DMS53 treated with DMSO at 0.1 percent for 48 hours (cell line): ENCODE measurements around the gene PRR5.
A peak's percentile ranks its signal among the peaks of the same experiment; 100 is the strongest.
"Not testable (repeated sequence)": the region's sequence is repeated elsewhere in the genome, so short reads cannot be mapped to it uniquely, and the experiment has no call there.

Source experiments
- DNase-seq: peaks from one replicate; lab custom pipeline; 2025; ENCODE audit not compliant: unreplicated experiment; lab: John Stamatoyannopoulos, UW

PRR5 gene, protein sequence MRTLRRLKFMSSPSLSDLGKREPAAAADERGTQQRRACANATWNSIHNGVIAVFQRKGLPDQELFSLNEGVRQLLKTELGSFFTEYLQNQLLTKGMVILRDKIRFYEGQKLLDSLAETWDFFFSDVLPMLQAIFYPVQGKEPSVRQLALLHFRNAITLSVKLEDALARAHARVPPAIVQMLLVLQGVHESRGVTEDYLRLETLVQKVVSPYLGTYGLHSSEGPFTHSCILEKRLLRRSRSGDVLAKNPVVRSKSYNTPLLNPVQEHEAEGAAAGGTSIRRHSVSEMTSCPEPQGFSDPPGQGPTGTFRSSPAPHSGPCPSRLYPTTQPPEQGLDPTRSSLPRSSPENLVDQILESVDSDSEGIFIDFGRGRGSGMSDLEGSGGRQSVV

DNA sequence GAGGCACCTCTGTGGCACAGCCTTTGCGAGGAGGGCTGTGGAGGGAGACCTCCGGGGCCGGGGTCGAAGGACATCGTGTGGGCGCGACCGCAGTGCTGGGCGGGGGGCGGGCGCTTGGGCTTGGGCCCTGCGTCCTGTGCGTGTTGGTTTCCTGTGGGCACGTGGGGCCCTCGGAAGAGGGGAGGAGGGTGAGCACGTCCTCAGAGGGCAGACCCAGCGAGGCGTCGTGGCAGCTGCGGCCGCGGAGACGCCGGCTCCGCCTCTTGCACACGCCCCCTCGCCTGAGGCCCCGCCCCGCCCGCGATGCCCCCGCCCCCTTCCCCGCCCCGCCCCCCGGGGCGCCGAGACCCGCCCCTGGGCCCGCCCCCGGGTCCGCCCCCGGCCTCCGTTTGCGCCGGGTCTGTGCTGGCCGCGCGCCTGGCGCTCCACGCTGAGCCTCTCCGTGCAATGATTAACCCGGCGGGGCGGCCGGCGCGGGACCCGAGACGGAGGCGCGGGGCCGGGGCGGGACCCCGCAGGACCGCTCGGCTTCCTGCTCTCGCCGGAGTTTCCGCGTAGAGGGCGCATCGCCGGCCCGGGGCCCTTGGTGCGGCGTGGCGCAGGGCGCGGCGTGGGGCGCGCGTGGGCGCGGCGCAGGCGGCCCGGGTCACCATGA is at the start of gene PRR5:
Gene PRR5 (plus strand): TSS at position 381 of the 655 bp plus-strand sequence. CDS start 271 bp downstream, at position 652.
- DNase-seq, result peak; percentile 66

DNA sequence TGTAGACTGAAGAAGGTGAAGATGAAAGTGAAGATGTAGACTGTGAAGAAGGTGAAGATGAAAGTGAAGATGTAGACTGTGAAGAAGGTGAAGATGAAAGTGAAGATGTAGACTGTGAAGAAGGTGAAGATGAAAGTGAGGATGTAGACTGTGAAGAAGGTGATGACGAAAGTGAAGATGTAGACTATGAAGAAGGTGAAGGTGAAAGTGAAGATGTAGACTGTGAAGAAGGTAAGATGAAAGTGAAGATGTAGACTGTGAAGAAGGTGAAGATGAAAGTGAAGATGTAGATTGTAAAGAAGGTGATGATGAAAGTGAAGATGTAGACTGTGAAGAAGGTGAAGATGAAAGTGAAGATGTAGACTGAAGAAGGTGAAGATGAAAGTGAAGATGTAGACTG is 49.1 kb upstream of the PRR5 start:
- not testable (repeated sequence) for DNase-seq

DNA sequence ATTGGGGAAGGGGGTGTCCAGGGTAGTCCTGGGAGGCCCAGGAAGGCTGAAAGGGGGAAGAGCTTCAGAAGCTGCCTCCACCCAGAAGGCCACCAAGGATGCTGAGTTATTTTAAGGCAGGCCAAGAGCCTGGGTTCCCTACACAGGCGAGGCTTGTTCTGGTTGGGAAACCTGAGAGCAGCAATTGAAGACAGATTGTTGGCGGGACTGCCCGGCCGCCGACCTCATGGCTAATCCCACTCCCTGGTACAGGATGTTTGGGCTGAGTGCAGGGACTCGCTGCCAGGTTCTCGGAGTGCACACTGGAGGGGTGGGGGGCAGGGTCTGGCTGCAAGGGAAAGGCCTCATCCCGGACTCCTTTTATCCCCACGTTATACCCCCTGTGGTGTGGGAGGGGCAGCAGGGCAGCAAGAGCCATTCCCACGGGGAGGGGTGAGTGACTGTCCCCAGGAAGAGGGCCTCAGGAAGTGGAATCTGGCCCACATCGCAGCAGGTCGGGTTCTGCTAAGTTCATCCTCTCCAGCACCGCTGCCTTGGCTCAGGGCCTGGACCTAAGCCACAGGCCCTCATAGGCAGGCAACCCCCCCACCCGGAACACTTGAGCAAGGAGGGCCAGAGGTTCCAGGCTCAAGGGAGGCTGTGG is 43.6 kb upstream of the PRR5 start:
- DNase-seq, result no peak

DNA sequence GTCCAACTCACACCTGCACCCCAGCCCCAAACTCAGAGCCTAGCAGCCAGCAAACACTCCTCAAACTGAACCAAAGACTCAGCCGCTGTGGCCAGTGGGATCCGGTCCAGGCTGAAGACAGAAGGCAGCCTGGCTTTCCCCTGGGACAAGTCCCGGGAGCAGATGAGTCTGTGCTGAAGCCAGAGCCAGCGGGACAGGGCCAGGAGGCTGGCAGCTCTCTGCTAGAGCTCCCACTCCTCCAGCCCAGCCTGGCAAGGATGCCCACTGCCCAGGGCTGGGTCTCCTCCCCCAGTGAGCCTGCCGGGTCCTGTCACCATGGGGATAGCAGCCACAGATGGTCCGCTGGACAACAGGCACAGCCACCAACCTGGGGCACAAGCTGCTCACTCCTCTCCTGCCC is 42.9 kb upstream of the PRR5 start:
- DNase-seq, result no peak

DNA sequence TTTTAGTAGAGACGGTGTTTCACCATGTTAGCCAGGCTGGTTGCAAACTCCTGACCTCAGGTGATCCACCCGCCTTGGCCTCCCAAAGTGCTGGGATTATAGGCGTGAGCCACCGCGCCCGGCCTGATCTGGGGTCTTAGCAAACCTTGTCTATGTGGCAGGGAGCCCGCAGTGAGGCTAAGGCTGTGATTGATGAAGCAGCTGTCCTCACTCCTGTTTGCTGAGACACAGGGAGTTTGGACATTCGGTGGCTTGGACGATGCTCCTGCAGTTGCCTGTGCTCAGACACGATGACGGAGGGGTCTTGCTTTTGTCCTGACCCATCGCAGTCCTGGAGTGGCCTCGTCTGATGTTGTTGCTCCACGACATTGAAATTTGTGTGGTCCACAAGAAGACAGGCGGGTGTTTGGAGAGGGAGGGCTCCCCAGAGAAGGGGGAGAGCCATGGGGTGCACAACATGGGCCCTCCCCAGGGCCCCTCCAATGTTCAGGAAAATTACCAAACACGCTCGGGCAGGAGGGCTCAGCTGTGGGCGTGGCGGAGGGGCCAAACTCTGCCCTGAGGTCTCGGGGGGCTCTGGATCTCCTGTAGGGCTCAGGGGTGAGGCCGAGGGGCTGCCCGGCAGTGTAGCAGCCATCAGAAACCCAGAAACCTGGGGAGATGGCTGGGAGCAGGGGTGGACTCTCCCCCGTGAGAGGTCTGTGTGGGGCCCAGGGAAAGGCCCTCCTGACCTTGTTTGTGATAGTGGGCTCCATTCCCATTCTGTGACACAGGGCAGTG is 41.8 kb upstream of the PRR5 start:
- DNase-seq, result no peak

DNA sequence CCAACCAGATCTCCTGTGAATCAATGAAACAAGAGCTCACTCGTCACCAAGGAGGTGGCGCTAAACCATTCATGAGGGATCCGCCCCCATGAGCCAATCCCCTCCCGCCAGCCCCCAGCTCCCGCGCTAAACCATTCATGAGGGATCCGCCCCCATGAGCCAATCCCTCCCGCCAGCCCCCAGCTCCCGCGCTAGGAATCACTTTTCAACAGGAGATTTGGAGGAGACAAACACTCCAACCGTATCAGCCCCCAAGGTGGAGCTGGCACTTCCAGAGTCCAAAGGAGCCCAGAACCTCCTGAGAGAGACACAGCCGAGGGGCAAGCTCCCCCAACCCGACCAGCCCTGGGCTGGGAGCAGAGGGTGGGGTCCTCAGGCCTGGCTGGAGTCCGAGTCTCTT is 40.9 kb upstream of the PRR5 start:
- DNase-seq, result no peak

DNA sequence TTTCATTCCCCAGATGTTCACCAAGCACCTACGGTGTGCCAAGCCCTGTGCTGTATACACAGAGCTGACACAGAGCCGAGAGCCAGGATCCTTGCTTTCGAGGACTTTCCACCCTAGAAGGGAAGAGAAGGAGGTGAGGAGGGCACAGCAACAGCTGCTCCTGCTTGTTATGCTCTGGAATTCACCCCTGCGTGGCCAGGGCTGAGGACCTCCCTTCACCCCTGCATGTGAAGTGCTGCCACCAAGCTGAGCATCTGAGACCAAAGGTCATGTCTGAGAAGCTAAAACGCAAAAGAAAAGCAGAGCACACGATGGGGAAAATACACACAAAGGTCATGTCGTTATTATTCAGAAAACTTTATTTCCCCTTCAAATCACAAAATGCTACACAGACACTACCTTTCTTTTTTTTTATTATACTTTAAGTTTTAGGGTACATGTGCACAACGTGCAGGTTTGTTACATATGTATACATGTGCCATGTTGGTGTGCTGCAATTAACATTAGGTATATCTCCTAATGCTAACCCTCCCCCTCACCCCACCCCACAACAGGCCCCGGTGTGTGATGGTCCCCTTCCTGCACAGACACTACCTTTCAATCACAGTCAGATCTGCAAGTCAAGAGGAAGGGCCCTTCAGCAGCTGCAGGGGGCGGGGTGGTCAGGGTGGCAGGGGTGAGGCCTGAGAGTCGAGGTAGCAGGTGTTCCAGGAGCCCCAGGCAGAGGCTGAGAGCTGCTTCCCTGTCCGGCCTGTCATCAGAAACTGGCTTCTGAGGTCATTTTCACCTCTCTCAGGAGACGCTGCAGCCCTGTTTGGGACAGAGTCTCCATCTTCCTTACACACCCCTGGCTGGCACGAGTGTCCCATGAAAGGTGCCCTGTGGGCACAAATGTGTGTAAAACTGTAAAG is 40.1 kb upstream of the PRR5 start:
- no peak for DNase-seq

DNA sequence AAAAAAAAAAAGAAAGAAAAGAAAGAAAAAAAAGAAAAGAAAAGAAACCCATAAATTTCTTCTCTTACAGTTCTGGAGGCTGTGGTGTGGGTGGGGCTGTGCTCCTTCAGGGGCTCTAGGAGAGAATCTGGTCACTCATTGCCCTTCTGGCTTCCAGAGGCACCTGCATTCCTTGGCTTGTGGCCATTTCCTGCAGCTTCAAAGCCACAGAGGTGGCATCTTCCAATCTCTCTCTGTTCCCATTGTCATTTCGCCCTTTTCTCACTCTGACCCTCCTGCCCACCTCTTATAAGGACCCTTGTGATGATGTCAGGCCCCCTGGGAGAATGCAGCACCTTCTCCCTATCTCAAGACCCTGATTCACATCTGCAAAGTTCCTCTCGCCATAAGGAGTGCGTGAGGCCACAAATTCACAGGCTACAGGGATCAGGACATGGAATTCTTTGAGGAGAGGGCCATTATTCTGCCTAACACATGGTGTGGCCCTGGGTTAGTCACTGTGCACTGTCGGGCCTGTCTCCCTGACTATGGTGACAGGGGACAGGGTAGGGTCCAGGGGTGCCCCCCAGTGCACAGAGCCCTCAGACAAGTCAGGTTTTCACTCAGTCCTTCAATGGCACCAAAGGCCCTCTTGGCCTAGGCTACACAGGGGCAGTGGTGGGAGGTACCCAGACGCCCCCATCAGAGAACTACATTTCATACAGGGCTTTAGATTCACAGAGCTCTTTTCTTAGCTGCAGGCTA is 38.6 kb upstream of the PRR5 start:
- no peak for DNase-seq

DNA sequence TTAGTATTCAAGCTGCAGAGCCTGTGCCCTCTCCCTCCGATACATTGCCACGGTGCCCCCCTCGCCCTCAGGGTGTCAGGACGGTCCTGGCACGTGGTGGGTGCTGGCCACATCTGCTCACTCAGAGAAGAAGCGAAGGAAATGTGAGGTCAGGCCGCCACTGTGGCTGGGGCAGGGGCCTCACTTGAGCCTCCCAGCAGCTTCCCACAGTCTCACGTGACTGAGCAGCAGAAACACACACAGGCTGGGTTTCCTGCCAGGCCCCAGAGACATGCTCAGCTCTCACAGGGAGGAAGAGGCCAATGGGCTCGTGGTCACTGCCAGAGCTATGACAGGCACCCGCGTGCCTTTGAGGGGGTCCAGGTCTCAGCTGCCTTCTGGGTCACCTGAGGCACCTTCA is 37.9 kb upstream of the PRR5 start:
- DNase-seq, result no peak

DNA sequence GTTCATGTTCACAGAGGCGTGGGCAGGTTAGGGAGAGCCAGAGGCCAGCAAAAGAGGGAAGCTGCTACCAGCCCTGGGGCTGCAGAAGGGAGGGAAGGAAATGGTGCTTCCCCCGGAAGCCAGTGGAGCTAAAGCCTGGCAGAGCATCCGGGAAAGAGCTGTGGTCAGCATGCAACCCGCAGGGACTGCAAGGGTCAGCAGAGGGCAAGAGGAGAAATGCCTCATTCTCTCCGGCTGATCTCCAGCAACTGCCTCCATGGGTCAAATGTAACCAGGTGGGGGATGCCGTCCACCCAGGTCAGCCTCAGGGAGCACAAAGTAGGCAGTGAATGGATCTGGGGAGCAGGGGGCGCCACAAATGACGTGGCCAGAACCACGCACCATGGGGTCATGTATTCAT is 36.9 kb upstream of the PRR5 start:
- DNase-seq, result no peak

DNA sequence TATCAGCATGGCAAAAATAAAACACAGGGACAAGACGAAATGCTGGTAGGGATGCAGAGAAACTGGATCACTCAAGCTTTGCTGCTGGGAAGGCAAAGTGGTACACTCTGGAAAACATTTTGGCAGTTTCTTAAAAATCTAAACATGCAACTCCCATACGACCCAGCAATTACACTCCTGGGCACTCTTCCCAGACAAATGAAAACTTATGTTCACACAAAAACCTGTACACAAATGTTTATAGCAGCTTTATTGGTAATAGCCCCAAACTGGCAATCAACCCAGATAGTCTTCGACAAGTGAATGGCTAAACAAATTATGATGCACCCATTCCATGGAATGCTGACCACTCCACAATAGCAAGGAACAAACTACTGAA is 35.8 kb upstream of the PRR5 start:
- DNase-seq, result no peak

DNA sequence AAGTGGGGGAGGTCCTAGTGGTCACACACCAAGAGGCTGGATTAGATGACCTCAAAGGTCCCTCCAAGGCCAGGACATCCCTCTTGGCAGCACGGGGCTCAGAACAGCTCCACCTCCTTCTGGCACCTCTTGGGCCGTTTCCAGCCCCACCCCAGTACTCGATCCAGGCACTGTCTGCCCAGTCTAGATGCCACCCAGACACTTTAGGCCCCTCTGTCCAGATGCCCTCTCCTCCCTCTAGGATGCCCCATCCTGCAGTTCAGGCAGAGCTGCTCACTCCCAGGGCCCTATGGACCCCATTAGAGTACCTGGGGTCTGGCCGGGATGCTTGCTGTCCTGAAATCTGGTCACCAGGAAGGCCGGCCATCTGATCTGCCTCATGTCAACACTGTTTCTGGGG is 34.7 kb upstream of the PRR5 start:
- DNase-seq, result no peak

DNA sequence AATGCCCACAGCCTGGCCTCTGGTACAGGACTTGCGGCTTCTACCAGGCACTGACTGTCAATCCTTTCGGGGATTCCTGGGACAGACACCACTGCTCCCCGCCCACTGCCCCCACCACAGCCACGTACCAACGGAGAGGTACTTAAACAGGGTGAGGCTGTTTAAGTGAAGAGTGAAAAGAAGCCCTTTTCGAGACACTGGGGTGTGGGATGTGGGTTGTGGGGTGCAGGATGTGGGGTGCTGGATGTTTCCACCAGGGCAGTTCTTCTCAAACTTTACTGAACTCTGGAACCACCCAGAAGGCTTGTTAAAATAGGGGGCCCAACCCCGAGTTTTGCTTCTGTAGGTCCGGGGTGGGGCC is 34.2 kb upstream of the PRR5 start:
- no peak for DNase-seq

DNA sequence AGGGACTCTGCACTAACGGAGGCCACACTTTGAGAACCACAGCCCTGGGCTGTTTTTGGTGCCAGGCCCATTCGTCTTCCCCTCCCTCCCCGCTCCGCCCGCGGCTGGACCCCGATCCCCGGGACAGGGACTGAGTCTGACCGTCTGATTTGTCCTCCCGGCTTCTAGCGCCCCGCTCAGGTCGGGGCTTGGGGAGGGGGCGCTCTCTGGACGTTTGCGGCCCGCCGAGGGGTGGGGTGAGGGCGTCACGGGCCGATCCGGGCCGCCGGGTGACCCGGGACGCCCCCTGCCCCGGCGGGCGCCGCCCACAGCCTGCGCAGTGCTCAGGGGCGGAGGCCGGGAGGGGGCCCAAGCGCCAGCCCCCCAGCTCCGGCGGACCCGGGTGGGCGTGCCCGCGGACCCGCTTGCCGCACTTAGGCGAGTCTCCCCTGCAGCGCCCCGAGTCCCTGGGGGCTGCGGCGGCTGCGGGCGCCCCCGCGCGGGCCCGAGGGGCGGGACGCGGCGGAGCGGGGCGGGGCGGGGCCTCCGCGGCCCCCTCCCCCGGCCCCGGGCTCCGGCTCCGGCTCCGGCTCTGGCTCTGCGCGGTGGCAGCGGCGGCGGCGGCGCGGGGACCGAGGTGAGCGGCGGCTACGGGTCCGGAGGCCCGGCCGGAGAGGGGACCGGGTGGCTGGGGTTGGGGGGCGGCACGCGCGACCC is 33.7 kb upstream of the PRR5 start:
- DNase-seq, result no peak

DNA sequence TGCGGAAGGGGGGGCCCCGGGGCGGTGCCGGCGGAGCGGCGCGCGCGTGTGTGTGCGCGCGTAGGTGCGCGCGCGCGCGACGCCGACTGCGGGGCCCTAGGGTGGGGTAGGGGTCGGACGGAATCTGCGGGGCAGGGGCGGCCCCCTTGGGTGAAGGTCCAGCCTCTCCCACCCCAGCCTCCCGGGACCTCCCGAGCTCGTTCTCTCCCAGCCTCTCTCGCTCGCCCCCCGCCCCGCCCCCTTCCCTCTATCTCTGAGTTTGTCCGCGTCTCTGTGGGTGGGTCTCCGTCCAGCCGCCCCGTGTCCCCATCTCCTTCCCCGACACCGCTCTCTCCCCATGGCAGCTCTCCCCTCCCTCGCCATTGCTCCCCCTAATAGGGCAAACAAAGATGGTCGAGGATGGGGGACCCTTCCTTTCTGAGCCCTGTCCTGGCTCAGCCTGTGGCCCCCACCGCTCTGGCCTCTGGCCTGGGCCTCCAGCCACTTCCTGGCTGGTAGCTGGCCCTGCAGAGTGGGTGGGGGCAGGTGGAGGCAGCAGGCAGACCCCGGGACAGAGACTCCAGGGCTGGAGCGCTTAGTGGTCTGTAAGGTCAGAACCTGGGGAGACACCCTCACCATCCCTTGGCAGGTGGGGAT is 33.0 kb upstream of the PRR5 start:
- DNase-seq, result no peak

DNA sequence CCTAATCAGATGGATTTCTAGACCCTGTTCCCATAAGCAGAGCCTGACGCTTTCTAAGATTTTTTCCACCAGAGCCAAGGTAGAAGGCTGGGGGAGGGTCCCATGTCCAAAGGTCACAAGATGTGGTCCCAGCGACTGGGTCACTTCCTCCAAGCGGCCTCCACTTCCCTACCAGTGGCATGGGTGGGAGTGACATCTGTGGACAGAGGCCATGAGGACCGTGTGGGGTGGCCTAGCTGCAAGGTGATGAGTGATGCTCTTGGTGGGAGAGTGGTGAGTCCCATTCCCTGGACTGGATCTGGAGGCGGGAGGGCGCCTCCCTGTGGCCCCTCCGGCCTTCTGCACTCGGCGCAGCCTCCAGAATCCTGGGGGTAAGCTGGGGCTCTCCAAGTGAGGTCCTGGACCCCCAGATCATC is 32.4 kb upstream of the PRR5 start:
- no peak for DNase-seq

DNA sequence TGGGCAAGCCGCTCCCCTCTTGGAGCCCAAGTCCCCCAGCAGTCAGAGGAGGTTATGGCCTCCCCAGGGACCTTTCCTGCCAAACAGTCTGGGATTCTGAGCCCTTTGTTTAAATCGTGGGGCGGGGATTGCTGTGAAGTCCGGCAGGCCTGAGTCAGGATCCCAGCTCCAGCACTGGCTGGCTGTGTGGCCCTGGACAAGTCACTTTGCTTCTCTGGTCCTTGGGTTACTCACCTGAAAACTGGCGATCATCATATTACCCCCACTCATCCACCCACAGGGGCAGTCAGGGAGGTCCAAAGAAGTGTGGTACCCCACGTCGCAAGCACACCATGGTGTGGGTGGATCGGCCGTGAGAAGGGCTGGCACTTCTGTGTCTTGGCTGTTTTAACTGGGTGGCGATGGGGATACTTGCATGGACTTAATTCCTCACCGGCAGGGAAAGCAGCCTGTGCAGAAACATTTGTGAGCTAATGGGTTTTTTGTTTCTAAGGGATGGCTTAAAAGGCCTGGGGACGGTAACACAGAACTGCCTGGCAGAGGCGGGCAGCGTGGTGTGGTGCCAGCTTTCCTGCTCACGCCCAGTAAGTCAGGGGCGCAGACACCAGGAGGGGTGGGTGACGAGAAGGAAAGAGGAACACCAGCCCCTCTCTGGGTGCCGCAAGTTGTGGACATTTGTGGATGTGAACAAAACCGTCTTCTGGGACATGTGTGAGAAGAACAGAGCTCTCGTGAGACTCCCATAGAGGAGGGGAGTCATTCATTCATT is 31.6 kb upstream of the PRR5 start:
- DNase-seq, result no peak

DNA sequence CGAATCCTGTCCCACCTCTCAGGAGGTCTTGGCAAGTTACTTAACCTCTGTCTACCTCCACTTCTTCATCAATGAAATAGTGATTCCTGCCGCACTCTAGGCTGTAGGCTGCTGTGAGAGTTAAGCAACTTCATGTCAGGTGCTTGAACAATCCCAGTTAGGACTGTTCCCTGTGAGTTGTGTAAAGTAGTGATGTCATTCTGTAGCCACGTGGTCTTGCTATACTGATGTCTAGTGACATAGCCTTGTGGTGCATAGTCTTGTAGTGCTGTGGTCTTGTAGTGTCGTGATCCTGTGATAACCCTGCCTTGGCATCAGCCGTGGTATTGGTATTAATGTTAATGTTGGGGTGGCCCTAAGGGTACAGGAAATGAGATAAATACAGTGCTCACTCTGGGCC is 30.3 kb upstream of the PRR5 start:
- DNase-seq, result peak; percentile 22
